Naive B cell (primary cell): ENCODE results near the gene FAM76A. TPM values are rescaled to one million over a fixed set of nuclear protein-coding genes. Genes with fewer than 3 reads are reported as not detected.
A peak's percentile ranks its signal among the peaks of the same experiment; 100 is the strongest.
"Not testable (repeated sequence)": the region's sequence is repeated elsewhere in the genome, so short reads cannot be mapped to it uniquely, and the experiment has no call there.

Experiments used
- ATAC-seq, 2 donors: fragments of 150-1000 bp; cut with Tn5 transposase; 2 replicates each; pipeline ENCODE4 v1.10.0; 2021; ENCODE audit warnings: low read depth in 2 of 2, mild to moderate bottlenecking in 2 of 2, moderate library complexity in 2 of 2
- DNase-seq: peaks from one replicate; pipeline ENCODE4 v3.0.0; 2022
- H3K27ac Mint-ChIP-seq, 6 donors: one replicate each; pipeline ENCODE4 v1.8.0; 2020 to 2022; ENCODE audit warnings: mild to moderate bottlenecking in 6 of 6, mixed read lengths in 6 of 6, moderate library complexity in 5 of 6, inconsistent platforms in 2 of 6
- H3K27me3 Mint-ChIP-seq, 3 donors: one replicate each; pipeline ENCODE4 v1.8.0; 2021 to 2022; ENCODE audit warnings: mixed read lengths in 3 of 3, mild to moderate bottlenecking in 1 of 3
- H3K36me3 Mint-ChIP-seq, 2 donors: one replicate each; pipeline ENCODE4 v1.8.0; 2020 to 2022; ENCODE audit warnings: mixed read lengths in 2 of 2, inconsistent platforms in 1 of 2, mild to moderate bottlenecking in 1 of 2
- H3K4me1 Mint-ChIP-seq, 3 donors: one replicate each; pipeline ENCODE4 v1.8.0; 2020 to 2022; ENCODE audit warnings: mixed read lengths in 3 of 3, inconsistent platforms in 1 of 3, mild to moderate bottlenecking in 1 of 3, moderate library complexity in 1 of 3
- H3K4me3 Mint-ChIP-seq, 8 donors: one replicate each; pipeline ENCODE4 v1.8.0; 2020 to 2022; ENCODE audit warnings: mild to moderate bottlenecking in 8 of 8, mixed read lengths in 8 of 8, moderate library complexity in 8 of 8, inconsistent platforms in 2 of 8
- H3K9me3 Mint-ChIP-seq, 7 donors: one replicate each; pipeline ENCODE4 v1.8.0; 2020 to 2022; ENCODE audit warnings: mixed read lengths in 7 of 7, mild to moderate bottlenecking in 5 of 7, inconsistent platforms in 2 of 7, moderate library complexity in 1 of 7
- polyA plus RNA-seq, 6 donors: library from polyadenylated mRNA; unstranded; fragments of 300-500 nt; fragmentation: Illumina TruSeq; gene quantifications; one replicate each; pipeline ENCODE4 v1.2.3, GENCODE V29; 2021; ENCODE audit warnings: low read depth in 6 of 6

The FAM76A gene
- polyA plus RNA-seq, 6 donors from 2014 or later: 4.3 to 13.4 (median 10.9) TPM

GRCh38 chr1:27804791-27805190 is 79.0 kb downstream of the FAM76A start:
- Mint-ChIP-seq H3K9me3 (no peaks in the 10 kb centered on the region), H3K4me1 (peaks cover 0 to 2% (median 0%) of the 10 kb centered on the region in 3 donors), H3K27ac (no peak overlapping the region), H3K4me3 (no peak overlapping the region), H3K36me3 (peaks cover 19 to 22% of the 10 kb centered on the region in 2 donors), H3K27me3 (no peaks in the 10 kb centered on the region)
- ATAC-seq (no peak), DNase-seq (no peak)

- Mint-ChIP-seq H3K9me3 (no peaks in the 10 kb centered on the region), H3K4me1 (peaks cover 0 to 2% (median 0%) of the 10 kb centered on the region in 3 donors), H3K4me3 (no peak overlapping the region), H3K27me3 (no peaks in the 10 kb centered on the region), H3K36me3 (peaks cover 19% of the 10 kb centered on the region in 2 donors), H3K27ac (no peak overlapping the region)
- ATAC-seq (no peak), DNase-seq (no peak)
Measured at GRCh38 chr1:27806758-27807157, 81.0 kb downstream of the FAM76A start.

DNA sequence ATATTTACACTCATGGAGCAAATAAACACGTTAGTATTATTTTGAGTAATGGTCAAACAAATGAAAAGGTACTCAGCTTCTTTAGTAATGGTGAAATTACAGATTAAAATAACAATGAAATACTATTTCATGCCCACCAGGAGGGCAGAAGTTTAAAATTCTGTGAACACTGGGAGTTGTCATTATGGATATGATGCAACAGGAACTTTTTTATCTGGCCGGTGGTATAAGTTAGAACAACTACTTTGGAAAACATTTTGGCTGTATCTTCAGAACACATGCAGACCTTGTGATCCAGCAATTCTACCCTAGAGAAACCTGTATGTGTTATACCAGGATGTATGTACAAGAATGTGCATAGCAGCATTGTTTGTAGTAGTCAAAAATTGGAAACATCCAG is 81.6 kb downstream of the FAM76A start:
- H3K9me3 Mint-ChIP-seq: no peaks in the 10 kb centered on the region
- no peak overlapping the region for H3K27ac Mint-ChIP-seq
- H3K4me1 Mint-ChIP-seq: no peaks in the 10 kb centered on the region
- DNase-seq: no peak
- no peak overlapping the region for H3K4me3 Mint-ChIP-seq
- no peak for ATAC-seq
- no peaks in the 10 kb centered on the region for H3K27me3 Mint-ChIP-seq
- H3K36me3 Mint-ChIP-seq: peaks cover 14 to 19% of the 10 kb centered on the region in 2 donors

DNA sequence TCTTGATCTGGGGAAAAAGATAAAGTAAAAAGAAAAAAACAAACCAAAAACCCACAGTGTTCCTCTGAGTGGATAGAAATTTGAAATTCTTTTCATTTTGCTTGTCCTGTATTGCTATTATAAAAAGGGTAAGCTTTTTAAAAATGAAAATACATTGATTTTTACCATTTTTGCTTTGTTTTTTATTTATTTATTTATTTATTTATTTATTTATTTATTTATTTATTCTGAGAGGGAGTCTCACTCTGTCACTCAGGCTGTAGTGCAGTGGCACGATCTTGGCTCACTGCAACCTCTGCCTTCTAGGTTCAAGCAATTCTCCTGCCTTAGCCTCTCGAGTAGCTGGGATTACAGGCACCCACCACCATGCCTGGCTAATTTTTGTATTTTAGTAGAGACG is 82.4 kb downstream of the FAM76A start:
- not testable (repeated sequence) for H3K4me1 Mint-ChIP-seq, H3K27me3 Mint-ChIP-seq, DNase-seq, H3K4me3 Mint-ChIP-seq, H3K27ac Mint-ChIP-seq, H3K9me3 Mint-ChIP-seq, ATAC-seq
- peaks cover 7 to 15% of the 10 kb centered on the region in 2 donors for H3K36me3 Mint-ChIP-seq

DNA sequence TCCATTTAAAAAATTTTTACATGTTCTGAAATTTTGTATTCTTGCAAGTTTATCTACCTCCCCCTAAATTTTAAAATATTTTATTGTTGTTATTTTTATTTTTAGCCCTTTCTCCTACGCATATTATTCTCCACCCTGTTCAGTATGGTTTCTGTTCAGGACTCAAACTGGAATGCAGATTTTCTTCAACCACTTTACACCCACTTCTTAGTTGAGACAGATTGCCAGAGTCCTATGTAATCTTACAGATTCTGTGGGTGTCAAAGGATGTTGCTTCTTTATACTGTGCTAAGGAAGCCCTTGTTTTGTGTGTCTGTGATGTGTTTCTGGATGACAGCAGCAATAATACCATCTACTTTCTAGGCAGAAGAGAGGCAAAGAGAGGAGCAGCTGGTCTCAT is 84.1 kb downstream of the FAM76A start:
- Mint-ChIP-seq H3K4me3 (no peak overlapping the region), H3K9me3 (no peaks in the 10 kb centered on the region), H3K36me3 (peaks cover 0 to 10% of the 10 kb centered on the region in 2 donors), H3K4me1 (no peaks in the 10 kb centered on the region), H3K27me3 (no peaks in the 10 kb centered on the region), H3K27ac (peak overlapping the region in 1 of 6 donors; percentile 42)
- DNase-seq (no peak), ATAC-seq (no peak)

DNA sequence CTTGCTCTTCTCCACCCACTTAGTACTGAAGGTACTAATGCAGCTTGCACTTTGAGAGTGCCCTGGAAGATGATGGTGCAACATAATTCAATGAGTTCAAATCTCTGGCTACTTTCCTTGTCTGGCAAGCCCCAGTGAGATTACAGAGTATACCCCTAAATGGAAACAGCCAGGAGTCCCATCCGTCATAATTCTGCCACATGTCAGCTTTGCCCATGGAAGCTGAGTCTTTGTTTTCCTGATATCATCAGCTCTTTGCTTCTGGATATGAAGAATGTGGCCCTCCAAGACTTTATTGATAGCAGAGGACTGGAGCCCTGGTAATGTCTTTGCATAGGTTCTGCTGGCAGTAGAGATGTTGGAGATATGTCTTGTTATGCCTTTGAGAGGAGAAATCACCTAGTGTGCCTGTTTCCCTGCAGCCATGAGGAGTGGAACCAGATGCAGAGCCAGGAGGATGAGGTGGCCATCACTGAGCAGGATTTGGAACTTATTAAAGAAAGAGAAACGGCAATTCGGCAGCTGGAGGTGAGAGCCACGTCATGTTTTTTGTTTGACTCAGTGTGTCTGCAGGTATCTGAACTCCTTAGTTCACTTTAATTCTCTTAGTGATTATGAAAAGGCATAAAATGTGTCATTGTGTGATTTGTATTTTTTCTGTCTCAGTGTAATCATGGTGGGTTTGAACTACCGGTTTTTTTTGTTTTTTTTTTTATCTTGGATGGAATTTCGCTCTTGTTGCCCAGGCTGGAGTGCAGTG is 86.2 kb downstream of the FAM76A start:
- H3K4me1 Mint-ChIP-seq: no peaks in the 10 kb centered on the region
- peaks cover 8 to 10% of the 10 kb centered on the region in 2 donors for H3K36me3 Mint-ChIP-seq
- H3K9me3 Mint-ChIP-seq: no peaks in the 10 kb centered on the region
- no peak overlapping the region for H3K27ac Mint-ChIP-seq
- H3K27me3 Mint-ChIP-seq: no peaks in the 10 kb centered on the region
- DNase-seq (no peak), ATAC-seq (no peak)
- H3K4me3 Mint-ChIP-seq: no peak overlapping the region

Other genes starting within 250 kb of the FAM76A start
- 100 to 1,000 TPM in 2 of 6 donors, 10 to 100 TPM in 4; 33.1 to 121 (median 83.3) TPM for gene WASF2, start 235.8 kb upstream of the FAM76A start, polyA plus RNA-seq
- gene AHDC1, start 121.8 kb upstream of the FAM76A start, polyA plus RNA-seq: 1 to 10 TPM in 3 of 6 donors, under 1 TPM in 3; 0.15 to 2.3 (median 0.91) TPM
- 100 to 1,000 TPM; 106 to 197 (median 132) TPM for gene FGR, start 90.8 kb upstream of the FAM76A start, polyA plus RNA-seq
- 10 to 100 TPM; 27.6 to 65.1 (median 52.8) TPM for gene IFI6, start 53.8 kb upstream of the FAM76A start, polyA plus RNA-seq
- 10 to 100 TPM; 11.2 to 21.4 (median 18.2) TPM for gene STX12, start 47.3 kb downstream of the FAM76A start, polyA plus RNA-seq
- 10 to 100 TPM; 25.8 to 40.9 (median 37.8) TPM for gene PPP1R8, start 104.8 kb downstream of the FAM76A start, polyA plus RNA-seq
- gene THEMIS2, start 146.6 kb downstream of the FAM76A start, polyA plus RNA-seq: 10 to 100 TPM in 2 of 6 donors, 1 to 10 TPM in 4; 5.7 to 14.1 (median 9.5) TPM
- 100 to 1,000 TPM; 128 to 275 (median 191) TPM for gene RPA2, start 188.6 kb downstream of the FAM76A start, polyA plus RNA-seq
- gene SMPDL3B, start 209.0 kb downstream of the FAM76A start, polyA plus RNA-seq: not detected
- gene XKR8, start 234.0 kb downstream of the FAM76A start, polyA plus RNA-seq: 1 to 10 TPM; 5.0 to 9.7 (median 8.3) TPM